ENCODE results near the gene SLK.

Gene SLK

DNA sequence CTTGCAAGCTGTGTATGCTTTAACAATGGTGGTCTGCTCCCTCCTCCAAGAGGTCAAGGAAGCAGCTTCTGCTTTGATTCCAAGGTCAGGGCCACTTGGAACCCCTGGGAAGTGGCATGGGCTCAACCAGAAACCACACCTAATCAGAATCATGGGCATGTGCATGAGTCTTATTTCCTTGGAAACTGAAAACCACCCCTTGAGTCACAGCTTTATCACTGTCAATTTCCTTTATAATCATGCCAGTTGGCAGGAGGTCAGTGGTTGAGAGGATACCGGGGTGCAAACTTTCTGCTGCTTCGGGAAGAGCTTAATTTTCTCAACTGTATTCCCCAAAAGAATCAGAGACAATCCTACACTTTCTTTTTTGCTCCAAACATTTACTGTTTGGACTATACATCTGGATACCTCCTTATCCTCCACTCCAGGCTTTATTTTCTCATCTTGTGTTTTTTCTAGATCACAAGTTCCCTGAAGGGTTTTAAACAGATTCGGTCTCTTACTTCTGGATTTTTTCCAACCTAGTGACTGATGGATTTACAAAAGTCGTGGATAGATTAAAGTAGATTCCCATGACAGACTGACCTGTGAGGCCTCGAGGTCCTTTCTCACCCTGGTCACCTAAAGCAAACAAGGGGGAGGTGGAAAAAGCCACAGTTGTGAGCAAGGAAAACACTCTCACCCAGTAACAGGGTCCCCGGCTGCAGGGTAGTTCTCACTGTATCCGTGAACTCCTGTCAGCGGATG, 82.7 kb downstream of the SLK start:
- Mint-ChIP-seq H3K4me3 (no peak overlapping the region), H3K27ac (no peak overlapping the region), H3K36me3 (ENCODE audit: low read depth) (no peaks in the 10 kb centered on the region), H3K4me1 (ENCODE audit: low read depth) (no peaks in the 10 kb centered on the region), H3K27me3 (no peaks in the 10 kb centered on the region), H3K9me3 (no peaks in the 10 kb centered on the region)
- intact Hi-C loops (cut with micrococcal nuclease), result loop anchor here (10.0 kb wide), 1 partner anchor 155 kb away; no protein-coding TSS in a partner anchor

DNA sequence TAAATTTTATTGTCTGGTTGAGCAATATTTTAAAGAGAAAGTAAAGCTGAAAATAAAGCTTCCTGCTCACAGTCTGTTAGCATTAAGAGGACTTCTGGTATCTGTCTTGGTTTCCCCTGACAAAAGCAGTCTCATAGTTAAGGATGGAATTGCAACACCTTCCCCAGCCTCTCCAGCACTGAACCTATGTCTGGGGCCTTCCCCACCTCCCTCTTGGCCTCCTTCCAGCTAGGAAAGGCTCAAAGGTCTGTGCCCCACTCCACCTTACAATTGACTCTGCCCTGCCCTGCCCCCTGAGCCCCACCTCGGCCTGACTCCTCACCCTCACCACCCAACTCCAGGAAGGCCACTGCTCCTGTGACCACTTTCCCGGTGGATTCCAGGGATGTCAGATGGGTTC, 85.5 kb downstream of the SLK start:
- Mint-ChIP-seq H3K4me3 (no peak overlapping the region), H3K9me3 (no peaks in the 10 kb centered on the region), H3K36me3 (ENCODE audit: low read depth) (no peaks in the 10 kb centered on the region), H3K27ac (no peak overlapping the region), H3K27me3 (no peaks in the 10 kb centered on the region), H3K4me1 (ENCODE audit: low read depth) (no peaks in the 10 kb centered on the region)
- intact Hi-C loops (cut with micrococcal nuclease), result no loop called here

DNA sequence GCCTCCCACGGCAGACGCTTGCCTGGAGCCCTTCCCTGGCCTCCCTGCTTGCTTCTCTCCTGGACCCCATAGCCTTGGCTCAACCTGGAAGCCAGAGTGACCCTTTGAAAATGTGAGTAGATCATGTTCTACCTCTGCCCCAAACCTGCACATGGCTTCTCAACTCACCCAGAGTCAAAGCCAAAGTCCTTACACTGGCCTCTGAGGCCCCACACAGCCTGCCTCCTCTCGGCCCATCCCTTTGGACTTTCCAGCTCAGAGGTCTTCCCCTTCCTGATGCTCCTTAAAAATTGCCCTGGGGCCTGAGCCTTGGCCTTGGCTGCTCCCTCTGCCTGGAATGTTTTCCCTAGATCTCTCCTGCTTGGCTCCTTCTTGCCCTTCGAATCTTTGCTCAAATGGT, 86.3 kb downstream of the SLK start:
- intact Hi-C loops (cut with micrococcal nuclease), result no loop called here
- no peak overlapping the region for H3K4me3 Mint-ChIP-seq
- H3K27ac Mint-ChIP-seq, result no peak overlapping the region
- no peaks in the 10 kb centered on the region for H3K9me3 Mint-ChIP-seq
- H3K27me3 Mint-ChIP-seq, result no peaks in the 10 kb centered on the region
- no peaks in the 10 kb centered on the region for H3K4me1 Mint-ChIP-seq (ENCODE audit: low read depth)
- no peaks in the 10 kb centered on the region for H3K36me3 Mint-ChIP-seq (ENCODE audit: low read depth)

DNA sequence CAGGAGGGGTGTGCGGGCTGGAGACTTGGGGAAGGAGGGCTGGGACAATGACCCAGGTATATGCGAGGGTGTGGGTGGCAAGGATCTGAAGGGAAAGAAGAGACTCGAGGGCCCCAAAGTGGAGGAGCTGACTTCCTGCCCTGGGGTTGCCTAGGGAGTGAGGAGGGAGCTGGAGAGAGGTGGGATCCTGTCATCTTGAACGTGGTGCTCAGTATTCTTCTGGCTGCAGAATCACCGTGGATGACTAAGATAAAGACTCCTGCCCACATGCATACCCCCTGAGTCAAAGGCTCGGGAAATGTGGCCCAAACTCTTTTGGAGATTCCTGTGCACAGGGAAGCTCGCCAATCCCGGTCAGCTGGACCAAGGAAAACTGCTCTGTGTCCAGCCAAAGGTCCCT, 87.5 kb downstream of the SLK start:
- no peak overlapping the region for H3K27ac Mint-ChIP-seq
- H3K9me3 Mint-ChIP-seq, result no peaks in the 10 kb centered on the region
- no peaks in the 10 kb centered on the region for H3K36me3 Mint-ChIP-seq (ENCODE audit: low read depth)
- H3K27me3 Mint-ChIP-seq, result no peaks in the 10 kb centered on the region
- intact Hi-C loops (cut with micrococcal nuclease), result no loop called here
- H3K4me3 Mint-ChIP-seq, result no peak overlapping the region
- H3K4me1 Mint-ChIP-seq (ENCODE audit: low read depth), result no peaks in the 10 kb centered on the region

DNA sequence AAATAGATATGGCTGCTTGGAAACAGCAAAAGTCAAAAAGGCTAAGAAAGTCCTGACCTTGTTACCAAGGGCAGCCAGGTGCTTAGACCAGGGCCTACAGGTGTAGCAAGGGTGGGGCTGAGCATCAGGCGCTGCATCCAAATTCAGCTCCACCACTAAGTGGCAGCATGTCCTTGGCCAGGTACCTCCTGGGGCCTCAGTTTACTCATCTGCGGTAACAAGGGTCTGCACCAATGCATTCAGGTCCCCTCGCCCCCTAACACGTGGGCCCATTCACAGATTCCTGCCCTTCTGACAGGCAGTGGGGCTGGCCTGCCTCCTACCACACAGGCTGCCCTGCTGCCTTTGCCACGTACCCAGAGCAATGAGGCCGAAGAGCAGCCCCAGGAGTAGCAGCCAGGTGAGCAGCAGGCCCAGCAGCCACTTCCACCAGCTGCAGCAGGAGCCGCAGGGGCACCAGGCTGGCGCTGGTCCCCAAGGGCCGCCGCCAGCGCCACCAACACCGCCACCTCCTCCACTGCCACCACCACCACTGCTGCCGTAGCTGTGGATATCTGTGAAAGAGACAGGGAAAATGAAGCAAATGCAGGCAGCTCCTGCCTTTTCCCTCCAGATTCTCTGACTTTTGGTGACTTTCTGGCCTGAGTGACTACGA, 89.8 kb downstream of the SLK start:
- Mint-ChIP-seq H3K27ac (no peak overlapping the region), H3K36me3 (ENCODE audit: low read depth) (no peaks in the 10 kb centered on the region), H3K27me3 (no peaks in the 10 kb centered on the region), H3K4me1 (ENCODE audit: low read depth) (no peaks in the 10 kb centered on the region), H3K9me3 (no peaks in the 10 kb centered on the region), H3K4me3 (no peak overlapping the region)
- intact Hi-C loops (cut with micrococcal nuclease), result no loop called here

DNA sequence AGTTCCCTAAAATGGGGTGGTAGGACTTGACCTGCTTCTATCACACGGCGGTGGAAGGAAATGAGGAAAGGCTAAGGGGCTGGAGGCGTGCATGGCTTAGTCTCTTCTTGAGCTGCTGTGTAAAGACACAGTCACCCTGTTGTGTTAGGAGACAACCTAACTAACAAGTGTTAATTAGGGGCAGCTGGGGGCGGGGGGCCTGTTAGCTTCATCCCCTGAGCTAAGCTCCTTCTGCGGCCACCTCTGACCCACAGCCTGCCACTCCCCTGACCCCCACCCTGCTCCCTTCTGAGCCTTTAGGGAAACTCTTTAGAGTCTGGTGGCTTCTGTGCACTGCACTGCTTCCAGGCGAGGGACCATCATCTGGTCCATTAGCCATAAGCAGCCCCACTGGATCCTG, 90.8 kb downstream of the SLK start:
- Mint-ChIP-seq H3K9me3 (no peaks in the 10 kb centered on the region), H3K27me3 (no peaks in the 10 kb centered on the region), H3K27ac (no peak overlapping the region), H3K4me1 (ENCODE audit: low read depth) (no peaks in the 10 kb centered on the region), H3K36me3 (ENCODE audit: low read depth) (no peaks in the 10 kb centered on the region), H3K4me3 (no peak overlapping the region)
- intact Hi-C loops (cut with micrococcal nuclease), result no loop called here

DNA sequence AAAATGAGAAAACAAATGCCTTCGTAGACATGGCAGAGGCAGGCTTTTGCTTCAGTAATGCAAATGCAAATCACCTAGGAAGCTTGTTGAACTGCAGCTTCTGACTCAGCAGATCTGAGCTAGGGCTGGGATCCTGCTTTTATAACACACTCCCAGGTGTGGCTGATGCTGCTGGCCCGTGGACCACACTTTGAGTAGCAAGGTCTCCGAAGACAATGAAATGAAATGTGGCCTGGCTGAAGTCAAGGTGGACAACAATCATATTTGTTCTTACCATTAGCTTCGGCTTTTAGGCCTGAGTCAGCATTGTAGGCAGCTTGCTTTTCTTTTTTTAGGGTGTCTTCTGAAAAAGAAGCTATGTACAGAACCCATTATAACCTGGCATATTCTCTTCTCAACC, 92.4 kb downstream of the SLK start:
- no peaks in the 10 kb centered on the region for H3K9me3 Mint-ChIP-seq
- no peak overlapping the region for H3K4me3 Mint-ChIP-seq
- H3K27ac Mint-ChIP-seq, result no peak overlapping the region
- no peaks in the 10 kb centered on the region for H3K27me3 Mint-ChIP-seq
- H3K4me1 Mint-ChIP-seq (ENCODE audit: low read depth), result no peaks in the 10 kb centered on the region
- no peaks in the 10 kb centered on the region for H3K36me3 Mint-ChIP-seq (ENCODE audit: low read depth)
- intact Hi-C loops (cut with micrococcal nuclease), result no loop called here

DNA sequence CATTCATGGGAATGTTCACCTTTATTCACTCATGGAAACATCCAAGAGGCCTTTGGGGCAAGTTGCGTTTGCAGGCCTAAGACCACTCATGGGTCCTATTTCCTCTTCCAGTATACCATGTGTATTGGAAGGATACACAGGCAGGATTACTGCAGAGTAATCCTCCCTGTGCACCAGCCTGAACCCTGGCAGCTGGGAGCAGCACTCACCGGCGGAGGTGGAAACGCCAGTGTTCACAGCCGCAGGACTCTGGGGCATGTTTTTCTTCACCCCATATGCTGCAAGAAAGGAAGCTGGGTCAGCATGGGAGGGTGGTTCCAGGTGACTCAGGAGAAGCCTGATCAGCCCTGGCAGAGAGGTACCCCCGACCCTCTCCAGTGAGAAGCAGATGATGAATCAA, 94.3 kb downstream of the SLK start:
- Mint-ChIP-seq H3K4me3 (no peak overlapping the region), H3K27ac (no peak overlapping the region), H3K9me3 (no peaks in the 10 kb centered on the region), H3K4me1 (ENCODE audit: low read depth) (no peaks in the 10 kb centered on the region), H3K36me3 (ENCODE audit: low read depth) (no peaks in the 10 kb centered on the region), H3K27me3 (no peaks in the 10 kb centered on the region)
- intact Hi-C loops (cut with micrococcal nuclease), result no loop called here

DNA sequence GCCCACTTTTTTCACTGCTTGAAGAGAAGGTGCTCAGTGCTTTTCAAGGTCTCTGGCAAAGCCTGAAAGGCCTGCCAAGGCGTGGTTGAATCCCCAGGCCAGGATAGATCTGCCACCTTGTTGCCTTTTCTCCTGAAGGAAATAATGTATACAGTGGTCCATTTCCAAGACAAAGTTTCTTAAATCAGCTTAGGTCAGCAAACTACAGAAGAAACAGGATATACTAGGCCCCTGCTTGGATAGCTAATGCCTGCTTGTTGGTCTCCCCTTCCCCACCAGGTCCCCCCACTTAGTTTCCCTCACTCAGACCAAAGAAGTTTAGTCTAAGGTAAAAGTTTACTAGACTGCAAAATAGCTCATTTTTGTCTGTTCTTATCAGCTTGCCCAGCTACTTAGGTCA, 98.8 kb downstream of the SLK start:
- Mint-ChIP-seq H3K36me3 (ENCODE audit: low read depth) (no peaks in the 10 kb centered on the region), H3K9me3 (no peaks in the 10 kb centered on the region), H3K27me3 (no peaks in the 10 kb centered on the region), H3K27ac (no peak overlapping the region), H3K4me1 (ENCODE audit: low read depth) (no peaks in the 10 kb centered on the region), H3K4me3 (no peak overlapping the region)
- intact Hi-C loops (cut with micrococcal nuclease), result no loop called here

DNA sequence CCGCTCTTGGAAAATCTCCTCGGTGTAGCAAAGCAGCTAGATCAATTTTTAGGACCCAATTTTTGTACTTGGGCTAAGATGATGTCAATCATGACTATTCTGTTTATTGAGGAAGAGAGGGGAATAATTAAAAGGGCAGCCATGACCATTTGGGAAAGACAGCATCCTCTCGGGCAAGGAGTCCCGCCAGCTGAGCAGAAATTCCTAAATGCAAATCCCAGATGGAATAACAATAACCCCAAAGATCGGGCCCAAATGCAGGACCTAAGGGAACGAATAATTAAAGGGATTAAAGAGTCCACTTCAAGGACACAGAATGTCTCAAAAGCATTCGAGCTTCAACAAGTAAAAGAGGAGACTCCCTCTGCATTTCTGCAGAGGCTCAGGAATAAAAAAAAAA, 100.0 kb downstream of the SLK start:
- no peaks in the 10 kb centered on the region for H3K27me3 Mint-ChIP-seq
- no peaks in the 10 kb centered on the region for H3K4me1 Mint-ChIP-seq (ENCODE audit: low read depth)
- H3K9me3 Mint-ChIP-seq, result no peaks in the 10 kb centered on the region
- intact Hi-C loops (cut with micrococcal nuclease), result no loop called here
- no peak overlapping the region for H3K4me3 Mint-ChIP-seq
- no peaks in the 10 kb centered on the region for H3K36me3 Mint-ChIP-seq (ENCODE audit: low read depth)
- H3K27ac Mint-ChIP-seq, result no peak overlapping the region

DNA sequence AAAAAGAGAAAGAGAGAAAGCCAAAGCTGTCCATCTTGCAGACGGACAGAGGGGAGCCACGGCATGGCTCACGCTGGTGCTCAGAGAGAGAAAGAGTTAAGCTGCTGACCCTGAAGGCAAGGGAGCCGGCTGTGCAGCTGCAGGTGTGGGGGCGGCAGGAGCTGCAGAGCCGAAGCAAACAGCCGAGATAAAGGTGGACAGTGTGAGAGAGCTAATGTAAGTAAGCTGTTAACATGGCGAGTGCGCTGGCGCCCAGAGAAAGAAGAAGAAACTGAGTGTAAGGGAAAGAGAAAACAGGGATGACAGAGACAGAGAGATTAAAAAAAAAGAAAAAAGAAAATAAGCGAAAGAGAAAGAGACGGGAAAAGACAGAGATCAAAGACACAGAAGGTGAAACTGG, 100.6 kb downstream of the SLK start:
- Mint-ChIP-seq H3K9me3 (no peaks in the 10 kb centered on the region), H3K4me1 (ENCODE audit: low read depth) (no peaks in the 10 kb centered on the region), H3K27ac (no peak overlapping the region), H3K4me3 (no peak overlapping the region), H3K27me3 (no peaks in the 10 kb centered on the region), H3K36me3 (ENCODE audit: low read depth) (no peaks in the 10 kb centered on the region)
- intact Hi-C loops (cut with micrococcal nuclease), result no loop called here

DNA sequence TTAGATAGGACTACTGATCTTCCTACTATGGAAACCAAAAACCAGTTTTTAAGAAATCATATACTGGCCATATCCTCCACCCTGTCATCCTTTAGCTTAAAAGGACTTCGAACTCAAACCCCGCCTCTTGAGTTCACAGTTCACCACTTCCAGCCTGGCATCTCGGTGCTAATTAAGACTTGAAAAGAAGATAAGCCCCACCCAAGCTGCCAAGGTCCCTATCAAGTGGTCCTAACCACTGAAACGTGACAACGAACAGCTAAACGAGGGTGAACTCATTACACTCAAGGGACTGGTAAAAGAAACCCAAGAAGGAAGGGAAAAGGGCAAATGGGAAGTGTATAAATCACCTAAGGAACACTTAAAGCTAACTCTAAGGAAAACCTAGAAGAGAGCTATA, 102.7 kb downstream of the SLK start:
- no peaks in the 10 kb centered on the region for H3K4me1 Mint-ChIP-seq (ENCODE audit: low read depth)
- H3K4me3 Mint-ChIP-seq, result no peak overlapping the region
- H3K36me3 Mint-ChIP-seq (ENCODE audit: low read depth), result no peaks in the 10 kb centered on the region
- H3K27ac Mint-ChIP-seq, result no peak overlapping the region
- H3K9me3 Mint-ChIP-seq, result no peaks in the 10 kb centered on the region
- no peaks in the 10 kb centered on the region for H3K27me3 Mint-ChIP-seq
- intact Hi-C loops (cut with micrococcal nuclease), result no loop called here

DNA sequence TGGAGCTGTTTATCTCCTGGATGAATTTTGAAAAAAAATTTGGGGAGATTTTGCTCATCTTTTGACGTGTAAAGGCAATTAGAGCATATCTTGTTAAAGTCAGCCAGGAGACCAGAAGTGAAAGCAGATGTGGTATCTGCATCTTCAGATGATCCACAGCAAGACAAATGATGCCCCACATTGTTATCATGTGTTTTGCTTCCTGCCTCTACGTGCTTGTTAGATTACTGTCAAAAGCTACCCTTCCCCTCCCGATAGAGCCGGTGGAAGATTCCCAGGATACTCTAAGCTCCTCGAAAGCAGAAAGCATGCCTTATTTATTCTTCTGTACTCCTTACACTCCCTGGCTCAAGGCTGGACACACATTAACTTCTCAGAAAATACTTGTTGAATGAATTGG, 105.8 kb downstream of the SLK start:
- Mint-ChIP-seq H3K4me3 (no peak overlapping the region), H3K27me3 (no peaks in the 10 kb centered on the region), H3K27ac (no peak overlapping the region), H3K36me3 (ENCODE audit: low read depth) (no peaks in the 10 kb centered on the region), H3K9me3 (no peaks in the 10 kb centered on the region), H3K4me1 (ENCODE audit: low read depth) (no peaks in the 10 kb centered on the region)
- intact Hi-C loops (cut with micrococcal nuclease), result no loop called here

DNA sequence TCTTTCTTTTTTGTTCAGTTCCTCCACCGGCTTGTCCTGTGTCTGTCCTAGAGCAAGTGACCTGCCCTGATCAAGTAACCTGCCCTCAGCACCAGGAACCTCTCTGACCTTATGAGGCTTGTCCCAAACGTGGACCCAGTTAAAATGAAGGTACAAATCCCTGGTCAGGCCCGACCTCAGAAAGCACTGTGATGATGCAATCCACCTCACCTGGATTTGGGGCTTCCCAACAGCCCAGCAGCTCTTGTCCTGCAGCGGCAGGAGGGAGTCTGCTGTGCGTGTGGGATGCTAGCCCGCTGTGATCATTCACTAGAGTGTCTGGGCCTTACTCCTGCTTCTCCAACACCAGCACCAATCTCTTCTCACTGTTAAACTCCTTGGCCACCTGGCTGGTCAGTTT, 107.6 kb downstream of the SLK start:
- Mint-ChIP-seq H3K9me3 (no peaks in the 10 kb centered on the region), H3K4me3 (no peak overlapping the region), H3K27me3 (no peaks in the 10 kb centered on the region), H3K36me3 (ENCODE audit: low read depth) (no peaks in the 10 kb centered on the region), H3K27ac (no peak overlapping the region), H3K4me1 (ENCODE audit: low read depth) (no peaks in the 10 kb centered on the region)
- intact Hi-C loops (cut with micrococcal nuclease), result no loop called here

DNA sequence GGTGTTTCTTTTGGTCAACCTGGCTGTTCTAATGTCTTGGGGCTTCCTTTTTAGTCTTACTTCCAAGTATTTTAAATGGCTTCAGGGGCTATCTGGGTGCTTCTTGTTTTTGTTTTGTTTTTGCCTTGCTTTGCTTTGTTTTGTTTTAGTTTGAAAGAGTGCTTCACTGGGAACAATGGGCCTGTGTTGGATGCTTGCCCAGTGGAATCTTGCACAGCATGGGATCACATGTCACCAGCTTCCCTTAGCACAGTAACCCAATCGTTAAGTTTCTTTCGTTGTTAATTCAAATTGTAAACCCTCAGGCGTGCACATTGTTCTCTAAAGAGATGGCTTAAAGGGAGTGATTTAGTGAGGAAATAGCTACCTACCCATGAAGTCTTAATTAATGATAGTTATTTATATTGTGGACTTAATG, 109.8 kb downstream of the SLK start:
- H3K4me3 Mint-ChIP-seq, result no peak overlapping the region
- no peak overlapping the region for H3K27ac Mint-ChIP-seq
- no peaks in the 10 kb centered on the region for H3K36me3 Mint-ChIP-seq (ENCODE audit: low read depth)
- no peaks in the 10 kb centered on the region for H3K9me3 Mint-ChIP-seq
- H3K4me1 Mint-ChIP-seq (ENCODE audit: low read depth), result no peaks in the 10 kb centered on the region
- no peaks in the 10 kb centered on the region for H3K27me3 Mint-ChIP-seq
- intact Hi-C loops (cut with micrococcal nuclease), result no loop called here
